Activated CD8-positive, alpha-beta memory T cell treated with anti-CD3 and anti-CD28 coated beads for 4 hours (primary cell): ENCODE results near the gene RIC8B.
A peak's percentile ranks its signal among the peaks of the same experiment; 100 is the strongest.

Source experiments
- DNase-seq, 2 donors: peaks; one replicate each; pipeline ENCODE4 v3.0.0-alpha.2; 2020; ENCODE audit warnings: low read depth in 2 of 2

Gene RIC8B

DNA sequence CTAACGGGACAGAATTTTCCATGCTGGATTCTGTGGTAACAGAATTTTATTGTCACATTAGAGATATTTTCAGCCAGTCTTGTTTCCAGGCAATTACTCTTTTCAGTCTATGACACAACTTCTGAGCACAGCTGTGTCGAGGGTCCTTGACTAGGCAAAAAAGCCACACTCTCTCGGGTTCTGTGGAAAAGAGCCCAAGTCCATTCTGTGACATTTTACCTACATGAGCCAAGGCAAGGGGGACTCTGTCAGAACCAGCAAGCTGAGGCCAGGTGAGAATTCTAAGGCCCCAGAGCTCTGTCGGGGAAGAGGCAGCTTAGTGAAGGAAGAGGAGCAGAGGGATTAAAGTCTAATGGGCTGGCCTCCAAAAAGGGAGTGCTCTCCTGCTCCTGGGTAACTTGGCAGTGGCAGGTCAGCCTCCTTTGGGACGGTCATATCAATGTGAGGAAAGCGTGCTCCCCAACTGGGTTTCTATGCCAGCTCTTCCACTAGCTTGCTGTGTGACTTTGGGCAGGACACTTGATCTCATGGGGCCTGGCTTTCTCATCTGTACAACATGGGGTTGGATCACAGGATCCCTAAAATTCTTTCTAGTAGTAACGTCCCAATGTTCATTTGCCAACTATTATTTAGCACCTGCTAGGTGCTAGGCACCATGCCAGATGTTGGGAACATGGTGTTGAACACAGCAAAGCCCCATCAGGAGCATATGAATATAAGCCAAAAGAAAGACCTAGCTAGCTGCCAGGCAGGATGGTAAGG lies 16.0 kb upstream of the RIC8B start:
- no peak for DNase-seq

DNA sequence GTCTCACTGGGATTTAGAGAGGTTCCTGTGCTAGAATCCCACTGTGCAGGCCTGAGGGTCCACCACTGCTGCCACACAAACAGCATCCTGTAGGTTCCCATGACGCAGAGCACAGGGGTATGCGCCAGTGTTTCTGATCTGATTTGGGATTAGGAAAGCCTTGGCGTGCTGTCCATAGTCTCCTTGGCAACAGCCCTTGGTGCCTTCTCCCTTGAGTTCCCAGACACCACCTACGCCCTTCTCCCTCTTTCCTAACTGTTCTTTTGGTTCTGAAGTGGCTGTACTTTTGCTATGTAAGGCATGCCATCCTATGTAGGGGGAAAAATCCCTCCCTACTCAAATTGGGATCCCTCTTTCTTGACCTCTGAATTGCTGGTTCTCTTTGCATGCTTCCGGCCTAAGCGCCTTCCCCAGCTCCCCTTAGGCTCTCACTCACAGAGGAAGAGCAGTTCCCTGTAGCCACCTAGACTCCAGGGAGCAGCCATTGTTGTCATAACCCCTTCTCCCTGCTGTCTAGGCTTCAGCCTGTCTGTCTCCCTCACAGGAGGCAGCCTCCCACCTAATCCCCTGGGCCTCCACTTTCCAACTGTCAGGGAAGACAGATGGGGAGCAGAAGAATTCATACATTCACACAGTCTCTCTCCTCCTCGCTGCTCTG lies 14.8 kb upstream of the RIC8B start:
- DNase-seq: no peak

DNA sequence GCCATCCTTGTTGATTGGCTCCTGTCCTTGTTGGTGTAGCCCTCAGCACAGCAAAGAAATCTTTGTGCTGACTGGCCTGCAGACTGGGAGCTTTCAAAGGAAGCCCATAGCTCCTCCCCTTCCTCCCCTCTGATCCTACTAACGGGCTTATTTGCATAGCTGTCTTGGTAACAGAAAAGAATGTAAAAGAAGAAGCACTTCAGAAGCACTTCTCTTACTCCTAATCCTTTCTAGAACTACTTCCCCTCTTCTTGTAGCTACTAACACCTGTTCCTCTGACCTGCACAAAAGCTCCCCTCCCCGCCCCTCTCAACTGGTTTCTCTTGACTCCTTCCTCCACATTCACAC lies 14.3 kb upstream of the RIC8B start:
- DNase-seq: no peak

DNA sequence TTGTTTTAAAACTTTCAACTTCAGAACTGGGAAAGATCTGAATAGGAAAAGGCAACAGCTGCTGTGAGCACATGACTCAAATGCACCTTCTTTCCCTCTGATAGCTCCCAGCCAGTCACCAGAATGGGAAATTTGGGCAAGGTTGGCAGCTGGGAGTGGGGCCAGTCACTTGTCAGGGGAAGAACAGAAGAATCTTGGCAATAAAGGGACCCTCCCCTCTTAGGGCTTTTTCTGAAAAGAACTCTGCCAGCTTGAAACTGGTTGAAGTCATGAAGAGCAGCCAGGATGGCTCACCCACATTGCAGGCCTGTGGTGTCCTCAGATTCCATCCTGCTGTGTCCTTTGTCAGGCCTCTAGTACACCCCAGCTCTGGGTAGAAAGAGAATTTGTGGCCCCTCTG lies 10.3 kb upstream of the RIC8B start:
- DNase-seq: no peak

DNA sequence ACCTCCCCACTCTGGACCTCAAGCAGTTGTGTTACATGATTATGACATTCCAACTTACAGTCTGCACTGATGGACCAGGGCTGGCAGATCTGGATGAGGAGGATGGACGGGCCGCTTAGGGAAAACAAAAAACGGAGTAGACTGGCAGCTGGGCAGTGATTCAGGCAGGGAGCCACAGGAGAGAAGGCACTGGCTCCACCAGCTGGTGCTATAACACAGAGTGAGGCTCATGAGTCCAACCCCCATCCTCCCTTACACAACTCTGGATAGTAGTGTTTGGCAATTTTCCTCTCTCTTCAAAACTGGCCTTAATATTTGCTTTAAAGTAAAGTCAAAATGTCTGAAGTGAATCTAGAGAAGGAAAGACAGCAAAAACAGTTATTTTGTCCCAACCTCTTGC lies 9.7 kb upstream of the RIC8B start:
- no peak for DNase-seq

DNA sequence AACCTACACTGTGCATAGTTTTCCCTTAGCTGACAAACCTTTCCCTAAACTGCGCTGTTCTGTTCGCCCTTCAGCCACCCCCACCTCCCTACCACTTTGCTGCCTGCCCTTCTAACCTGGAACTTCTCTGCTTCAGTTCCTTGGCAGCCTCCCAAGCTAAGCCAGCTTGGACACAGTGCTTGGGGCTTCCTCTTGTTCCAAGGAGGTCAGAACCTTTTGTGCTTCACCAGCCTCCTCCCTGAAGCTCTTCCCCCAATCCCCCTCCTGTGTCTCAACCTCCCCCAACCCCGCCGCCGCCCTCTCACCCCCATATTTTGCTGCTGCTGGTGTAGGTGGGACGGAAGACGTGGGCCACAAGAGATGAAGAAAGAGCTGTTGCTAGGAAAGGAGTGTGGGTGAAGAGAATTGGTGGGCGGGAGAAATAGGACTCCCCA lies 8.1 kb upstream of the RIC8B start:
- DNase-seq: peak in 1 of 2 donors; percentile 23

DNA sequence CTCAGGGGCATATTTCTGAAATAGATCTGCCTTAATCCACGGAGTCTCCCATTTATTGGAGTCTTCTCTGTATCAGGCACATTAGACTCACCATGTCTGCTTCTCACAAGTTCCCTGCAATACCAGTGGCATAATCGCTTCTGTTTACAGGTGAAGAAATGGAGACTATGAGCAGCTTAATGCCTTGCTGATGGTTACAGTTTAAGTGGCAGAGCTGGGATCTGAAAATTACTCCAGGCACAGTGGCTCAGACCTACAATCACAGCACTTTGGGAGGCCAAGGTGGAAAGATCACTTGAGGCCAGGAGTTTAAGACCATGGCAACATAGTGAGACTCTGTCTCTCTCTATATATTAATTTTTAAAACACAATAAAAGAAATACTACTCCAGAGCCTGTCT lies 7.3 kb upstream of the RIC8B start:
- no peak for DNase-seq

DNA sequence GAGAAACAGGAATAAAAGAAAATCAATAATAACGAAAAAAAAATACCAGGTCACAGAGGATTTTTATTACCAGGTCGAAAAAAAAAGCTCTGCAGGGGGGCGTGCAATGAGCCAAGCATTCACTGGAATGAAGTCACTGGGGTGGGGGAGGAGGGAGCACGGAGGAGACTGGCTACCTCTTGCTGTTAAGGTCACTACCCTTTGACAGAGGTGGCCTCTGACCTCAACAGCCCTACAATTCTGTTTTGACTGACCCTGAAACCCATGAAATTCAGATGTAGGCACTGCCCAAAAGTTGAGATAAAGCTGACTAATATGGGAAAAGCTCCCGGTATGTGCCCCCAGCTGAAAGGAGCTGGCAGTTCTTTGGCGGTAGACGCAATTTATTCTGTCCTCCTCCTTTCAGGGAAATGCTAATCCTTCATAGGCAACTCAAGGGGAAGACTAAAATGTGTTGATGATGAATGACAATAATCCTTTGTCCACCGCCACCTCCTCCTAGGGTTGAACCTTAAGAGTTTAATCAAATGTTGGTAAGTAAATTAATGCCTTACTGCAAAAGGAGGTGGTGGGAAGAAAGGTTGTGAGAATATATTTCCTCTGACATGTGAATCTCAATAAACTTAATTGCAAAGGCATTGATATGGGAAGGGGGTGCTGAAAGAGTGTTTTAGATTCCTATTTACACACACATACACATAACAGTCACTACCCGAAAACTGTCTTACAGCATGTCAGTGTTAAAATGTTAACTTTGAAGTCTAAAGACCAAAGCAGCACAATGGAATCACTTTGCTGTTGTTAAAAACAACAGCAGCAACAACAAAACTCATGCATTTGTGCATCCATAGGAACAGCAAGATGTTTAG lies 6.3 kb upstream of the RIC8B start:
- no peak for DNase-seq

DNA sequence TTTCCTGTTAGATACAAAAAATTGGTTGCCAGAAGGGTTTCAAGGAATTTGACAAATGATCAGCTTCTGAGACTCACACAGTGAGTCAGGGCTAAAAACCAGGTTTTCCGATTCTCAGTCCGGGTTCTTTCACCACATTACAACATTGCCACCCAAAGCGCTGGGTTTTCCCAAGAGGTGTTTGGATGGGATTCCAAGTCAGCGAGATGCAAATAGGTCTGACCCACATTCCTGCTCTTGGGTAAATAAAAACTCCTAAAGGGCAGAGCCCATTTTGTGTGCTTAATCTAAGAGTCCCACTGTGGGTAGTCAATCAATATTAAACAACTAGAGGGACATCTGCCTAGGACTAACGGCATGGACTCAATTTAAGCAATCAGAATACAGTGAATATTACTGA lies 5.4 kb upstream of the RIC8B start:
- no peak for DNase-seq

DNA sequence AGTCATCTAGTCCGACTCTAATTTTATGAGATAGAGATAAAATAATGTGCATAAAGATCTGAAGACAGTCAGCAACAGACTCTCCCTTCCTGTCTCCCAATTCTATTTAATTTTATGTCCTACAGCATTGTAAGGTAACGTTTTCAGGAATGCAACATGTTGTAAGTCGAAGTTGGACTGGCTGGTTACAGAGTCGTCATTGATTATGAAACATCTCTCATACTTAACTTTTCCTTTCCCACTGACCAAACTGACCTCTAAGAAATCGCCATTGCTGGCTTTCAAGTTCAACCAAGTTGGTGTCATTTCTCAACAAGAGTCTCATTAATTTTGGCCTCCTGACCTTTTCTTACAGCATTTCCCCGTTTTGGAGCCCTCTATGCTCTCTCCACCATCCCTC lies 4.9 kb upstream of the RIC8B start:
- no peak for DNase-seq

DNA sequence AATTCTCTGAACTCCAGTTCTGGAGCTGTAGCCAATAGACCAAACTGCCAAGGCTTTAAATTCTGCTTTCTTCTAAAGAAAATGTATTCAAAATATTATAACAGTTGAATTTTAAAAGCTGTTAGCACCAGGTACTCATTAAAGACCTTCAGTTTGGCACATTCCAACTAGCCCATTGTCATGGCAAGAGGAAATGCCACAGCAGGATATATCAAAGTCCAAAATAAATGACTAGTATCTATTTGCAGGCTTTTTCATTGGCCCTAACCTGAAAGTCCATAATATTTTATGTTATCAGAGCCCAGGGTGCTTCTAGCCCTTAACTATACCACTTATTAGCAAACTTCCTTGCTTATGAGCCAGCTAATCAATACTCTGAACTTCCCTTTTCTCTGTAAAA lies 3.1 kb upstream of the RIC8B start:
- DNase-seq: no peak

DNA sequence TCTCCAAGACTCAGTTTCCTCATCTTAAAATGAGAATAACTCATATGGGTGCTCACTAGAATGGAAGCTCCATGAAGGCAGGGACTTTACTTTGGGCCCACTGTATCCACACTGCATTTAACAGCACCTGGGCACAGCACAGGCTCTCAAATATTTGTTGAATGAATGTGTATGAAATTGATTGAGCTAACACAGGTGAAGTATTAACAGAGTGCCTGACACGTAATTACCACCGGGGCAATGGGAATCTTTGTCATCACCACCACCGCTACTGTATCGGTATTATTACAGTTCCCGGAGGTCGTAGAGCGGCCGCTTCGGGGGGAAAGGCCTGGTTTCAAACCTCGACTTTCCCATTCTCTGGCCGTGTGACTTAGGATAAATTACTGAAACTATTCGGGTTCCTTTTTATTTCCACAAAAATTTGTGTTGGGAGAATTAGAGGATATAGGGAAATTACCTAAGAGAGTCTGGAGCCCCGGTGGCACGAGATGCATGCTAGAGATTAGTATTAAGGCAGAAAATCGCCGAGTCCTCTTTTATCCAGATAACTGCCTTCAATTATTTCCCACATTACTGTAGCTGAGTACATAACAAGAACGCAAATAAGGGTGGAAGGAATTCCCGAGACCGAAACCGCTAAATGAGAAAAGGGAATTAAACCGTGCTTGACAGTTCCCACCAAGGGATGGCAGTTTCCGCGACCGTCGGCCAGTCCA lies 1.0 kb upstream of the RIC8B start:
- DNase-seq: no peak

DNA sequence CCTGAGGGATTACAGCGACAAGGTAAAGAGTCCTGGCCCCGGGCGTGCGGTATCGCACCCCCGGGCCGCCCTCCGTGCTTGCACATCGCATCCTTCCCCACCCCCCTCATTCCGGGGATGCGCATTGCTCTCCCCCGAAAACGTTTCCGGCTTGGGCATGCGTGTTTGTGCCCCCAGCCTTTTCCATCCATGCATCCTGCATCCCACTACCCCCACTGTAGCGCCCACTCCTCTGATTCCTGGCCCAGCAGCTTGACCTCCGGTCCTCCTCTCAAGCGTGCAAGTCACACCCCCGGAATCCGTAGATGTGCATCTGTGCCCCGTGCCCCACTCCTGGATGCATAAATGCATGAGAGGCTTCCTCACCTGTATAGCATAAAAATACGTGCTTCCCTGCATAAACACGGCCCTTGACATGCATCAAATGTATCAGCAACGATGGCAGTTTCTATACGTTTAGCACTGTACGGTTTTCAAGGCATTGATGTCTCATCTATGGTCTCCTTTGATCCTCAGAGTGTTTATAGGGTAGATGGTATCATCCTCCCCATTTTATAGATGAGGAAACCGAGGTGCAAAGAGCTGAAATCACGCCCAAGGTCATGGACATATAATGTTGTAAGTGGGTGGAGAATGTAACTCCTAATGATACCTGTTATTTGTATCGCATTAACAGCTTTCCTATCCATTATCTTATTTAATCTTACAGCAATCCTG lies 484 bp downstream of the RIC8B start:
- DNase-seq: no peak

DNA sequence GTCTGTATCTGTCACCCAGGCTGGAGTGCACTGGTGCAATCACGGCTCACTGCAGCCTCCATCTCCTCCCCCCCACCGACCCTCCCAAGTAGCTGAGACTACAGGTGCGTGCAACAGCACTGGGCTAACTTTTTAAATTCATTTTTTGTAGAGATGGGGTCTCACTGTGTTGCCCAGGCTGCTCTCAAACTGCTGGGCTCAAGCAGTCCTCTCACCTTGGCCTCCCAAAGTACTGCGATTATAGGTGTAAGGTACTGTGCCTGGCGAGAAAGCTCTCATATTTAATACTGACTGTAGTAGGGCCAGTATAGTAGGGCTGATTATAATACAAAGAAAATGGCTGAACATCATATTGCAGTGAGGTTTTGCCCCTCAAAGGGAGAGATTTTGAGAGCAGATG lies 2.4 kb downstream of the RIC8B start:
- DNase-seq: no peak

DNA sequence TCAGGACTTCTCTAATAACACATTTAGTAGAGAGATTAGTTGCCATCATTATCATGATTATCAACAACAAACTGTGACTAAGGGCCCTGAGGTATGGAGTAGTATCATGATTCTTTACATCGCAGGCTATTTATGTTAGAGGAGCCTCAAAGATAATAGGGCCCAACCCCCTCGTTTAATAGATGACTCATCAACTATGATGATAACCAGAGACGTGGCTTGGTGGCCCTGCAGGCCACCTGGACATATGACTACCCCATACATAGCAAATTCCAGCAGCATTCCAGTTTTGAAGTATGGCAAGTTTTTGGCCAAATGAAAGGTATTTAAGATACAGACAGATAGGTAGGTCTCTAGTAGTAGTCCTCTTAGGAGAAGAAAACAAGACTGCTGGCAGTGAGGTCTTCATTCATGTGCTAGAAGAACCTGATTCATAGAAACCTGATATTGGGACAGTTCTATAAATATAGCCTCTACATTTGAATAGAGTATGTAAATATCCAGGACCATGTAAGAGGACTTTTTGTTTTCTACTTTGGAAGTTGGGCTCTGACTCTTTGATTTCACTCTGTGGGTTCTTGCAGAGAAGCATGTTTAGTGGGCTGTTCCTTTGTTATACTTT lies 5.6 kb downstream of the RIC8B start:
- DNase-seq: no peak

DNA sequence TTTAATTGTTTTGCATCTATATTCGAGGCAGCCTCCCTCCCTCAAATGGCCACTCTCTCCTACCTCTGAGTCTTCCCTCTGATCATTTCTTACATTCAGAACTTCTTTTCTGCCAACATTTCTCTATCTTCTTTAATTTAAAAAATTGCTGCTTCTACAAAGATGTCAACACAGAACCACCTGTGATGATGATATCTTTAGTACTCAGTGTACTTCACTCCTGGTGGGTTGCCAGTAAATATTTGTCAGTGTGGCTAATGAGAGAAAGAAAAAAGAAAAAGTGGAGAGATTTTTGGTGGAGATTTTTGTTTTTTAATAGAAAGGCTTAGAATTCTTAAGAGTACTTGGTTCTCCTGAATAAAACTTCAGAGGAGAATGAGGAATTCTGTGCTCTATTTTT lies 8.1 kb downstream of the RIC8B start:
- no peak for DNase-seq

DNA sequence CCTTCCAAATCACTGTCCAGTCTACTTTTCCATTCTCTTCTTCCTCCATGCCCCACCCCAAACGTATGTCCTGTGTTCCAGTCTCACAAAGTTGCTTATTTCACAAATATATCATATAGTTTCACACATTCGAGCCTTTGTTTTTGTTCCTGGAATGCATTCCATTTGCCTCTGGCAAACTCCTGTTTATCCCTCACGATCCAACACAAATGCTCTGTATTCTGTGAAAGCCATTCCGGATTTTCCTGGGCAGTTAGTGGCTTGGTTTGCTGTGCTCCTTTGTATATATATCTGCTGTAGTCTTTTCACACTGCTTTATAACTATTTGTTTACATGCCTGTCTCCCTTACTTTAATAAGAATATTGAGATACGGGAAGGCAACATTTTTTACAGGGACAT lies 9.0 kb downstream of the RIC8B start:
- no peak for DNase-seq

DNA sequence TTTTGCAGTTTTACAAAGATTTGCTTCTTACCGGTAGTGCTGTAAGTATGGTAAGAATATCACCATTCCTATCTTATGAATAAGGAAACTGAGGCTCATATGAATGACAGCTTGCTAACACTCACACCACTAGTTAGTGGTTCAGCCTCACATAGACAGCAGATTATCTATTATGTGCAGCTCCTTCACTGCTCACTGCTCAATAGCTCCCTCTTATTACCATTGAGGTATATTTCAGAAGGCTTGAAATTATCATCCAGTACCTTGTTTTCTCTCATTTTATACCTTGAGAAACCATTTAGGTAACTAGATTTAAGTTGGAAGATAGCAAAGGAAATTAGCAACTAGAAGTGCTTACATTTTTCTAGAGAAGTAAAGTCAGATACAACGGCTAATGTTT lies 15.5 kb downstream of the RIC8B start:
- no peak for DNase-seq

DNA sequence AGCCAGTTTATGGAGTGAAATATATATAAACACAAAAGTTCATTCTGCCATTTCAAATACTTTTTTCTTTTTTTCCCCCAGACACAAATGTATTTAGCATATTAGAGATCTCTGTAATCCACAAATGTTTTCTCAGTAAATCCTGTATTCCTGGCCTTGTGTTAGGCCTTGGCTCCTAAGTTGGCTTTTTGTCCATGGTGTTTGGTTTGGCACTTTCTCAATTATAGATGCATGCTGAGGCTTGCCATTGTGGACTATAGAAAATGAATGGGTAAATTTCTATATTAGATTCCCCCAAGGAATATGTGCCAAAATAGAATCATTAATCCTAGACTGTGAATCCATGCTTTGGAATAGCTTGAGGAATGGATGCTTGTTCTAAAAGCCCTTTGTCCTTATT lies 17.0 kb downstream of the RIC8B start:
- DNase-seq: no peak

DNA sequence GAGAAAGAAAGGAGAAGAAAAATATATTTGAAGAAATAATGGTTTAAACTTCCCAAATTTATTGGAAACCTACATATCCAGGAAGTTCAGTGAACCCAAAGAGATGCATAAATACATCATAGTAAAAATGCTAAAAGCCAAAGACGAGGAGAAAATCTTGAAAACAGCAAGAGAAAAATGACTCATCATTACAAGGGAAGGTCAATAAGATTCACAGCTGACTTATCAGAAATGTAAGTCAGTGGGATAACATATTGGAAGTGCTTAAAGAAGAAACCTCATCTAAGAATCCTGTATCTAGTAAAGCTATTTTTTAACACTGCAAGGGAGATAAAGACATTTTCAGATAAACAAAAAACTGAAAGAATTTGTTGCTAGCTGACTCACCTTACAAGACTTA lies 19.9 kb downstream of the RIC8B start:
- DNase-seq: no peak

DNA sequence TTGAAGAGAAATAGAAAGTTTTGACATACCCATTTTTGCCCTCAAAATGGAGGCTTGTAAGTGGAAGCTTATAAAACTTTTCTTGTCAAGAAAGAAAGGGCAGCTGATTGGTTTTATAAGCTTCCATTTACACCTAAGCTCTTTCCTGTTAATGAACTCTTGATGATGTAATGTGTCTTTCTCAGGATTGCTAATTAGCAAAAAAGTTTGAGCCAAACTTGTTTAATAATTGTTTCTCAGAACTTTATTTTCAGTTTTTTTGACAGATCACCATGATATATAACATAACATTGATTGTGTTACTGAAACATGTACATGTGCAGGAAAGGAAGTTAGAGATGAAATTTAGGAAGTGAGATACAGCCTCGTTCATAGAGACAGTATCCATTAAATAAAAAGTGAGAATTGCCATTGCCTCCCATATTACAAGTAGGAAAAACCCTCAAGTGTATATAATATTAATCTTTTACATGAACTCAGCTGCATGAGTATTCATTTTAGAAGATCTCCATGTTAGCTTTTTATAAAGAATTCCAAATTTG lies 26.8 kb downstream of the RIC8B start:
- DNase-seq: no peak
